Gastrocnemius medialis (tissue), 4 donors: Measurements from ENCODE around the gene TEX48.

Source experiments
- CTCF ChIP-seq, 5 experiments: fragments of 450-650 bp in 3 of 5; fragments of 200-600 bp in 2 of 5; sonication (generic) in 2 of 5; IDR thresholded peaks in 4 of 5; conservative IDR thresholded peaks in 1 of 5; 1 replicate in 4 of 5; 2 replicates in 1 of 5; pipeline ENCODE4 v1.5.1; 2016 to 2019; ENCODE audit warnings: antibody characterized with exemption in 5 of 5, mild to moderate bottlenecking in 3 of 5, moderate library complexity in 3 of 5
- POLR2A ChIP-seq, 2 donors: fragments of 450-650 bp; IDR thresholded peaks; one replicate each; pipeline ENCODE4 v1.6.1; 2017; ENCODE audit warnings: antibody characterized with exemption in 2 of 2, mild to moderate bottlenecking in 2 of 2, moderate library complexity in 2 of 2

GRCh38 chr9:114719290-114719689 is 37.3 kb upstream of the TEX48 start:
- TF ChIP-seq CTCF (IDR thresholded peaks at IDR 0.05 in 4 of 5, conservative IDR thresholded peaks at IDR 0.05 in 1 of 5) (no peak), POLR2A (IDR thresholded peaks at IDR 0.05) (no peak)
